ENCODE measurements around the gene FAAP20.

FAAP20 gene

DNA sequence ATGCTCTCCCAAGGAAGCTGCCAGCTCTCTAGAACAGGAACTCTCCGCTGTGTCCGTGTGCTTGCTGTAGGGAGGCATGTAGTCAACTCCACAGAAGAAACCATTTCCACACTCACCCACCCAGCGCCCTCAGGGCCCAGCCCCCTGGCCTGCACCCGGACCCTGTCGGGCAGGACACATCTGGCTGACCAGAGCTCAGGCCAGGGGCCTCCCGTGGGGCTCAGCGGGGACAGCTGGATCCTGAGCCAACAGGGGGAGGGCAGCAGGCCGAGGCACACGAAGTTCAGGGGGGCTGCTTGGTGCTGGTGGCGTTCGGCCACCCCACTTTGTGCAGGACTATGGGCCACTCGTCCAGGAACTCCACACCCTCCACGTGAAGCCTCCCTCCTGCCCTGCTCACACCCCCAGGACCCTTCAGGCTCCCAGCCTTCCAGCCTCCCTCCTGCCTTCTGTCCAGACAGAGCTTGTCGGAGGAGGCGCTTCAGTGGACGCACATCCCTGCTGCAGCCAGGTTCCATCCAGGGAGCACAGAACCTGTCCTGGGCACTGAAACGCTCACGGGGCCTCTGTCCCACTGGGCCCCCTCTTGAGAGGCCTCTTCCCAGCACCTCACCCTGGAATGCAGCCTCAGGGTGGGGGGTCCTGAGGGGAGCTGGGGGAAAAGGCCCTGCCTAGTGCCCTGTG, 15.0 kb upstream of the FAAP20 start:
- DNase-seq, result no peak

DNA sequence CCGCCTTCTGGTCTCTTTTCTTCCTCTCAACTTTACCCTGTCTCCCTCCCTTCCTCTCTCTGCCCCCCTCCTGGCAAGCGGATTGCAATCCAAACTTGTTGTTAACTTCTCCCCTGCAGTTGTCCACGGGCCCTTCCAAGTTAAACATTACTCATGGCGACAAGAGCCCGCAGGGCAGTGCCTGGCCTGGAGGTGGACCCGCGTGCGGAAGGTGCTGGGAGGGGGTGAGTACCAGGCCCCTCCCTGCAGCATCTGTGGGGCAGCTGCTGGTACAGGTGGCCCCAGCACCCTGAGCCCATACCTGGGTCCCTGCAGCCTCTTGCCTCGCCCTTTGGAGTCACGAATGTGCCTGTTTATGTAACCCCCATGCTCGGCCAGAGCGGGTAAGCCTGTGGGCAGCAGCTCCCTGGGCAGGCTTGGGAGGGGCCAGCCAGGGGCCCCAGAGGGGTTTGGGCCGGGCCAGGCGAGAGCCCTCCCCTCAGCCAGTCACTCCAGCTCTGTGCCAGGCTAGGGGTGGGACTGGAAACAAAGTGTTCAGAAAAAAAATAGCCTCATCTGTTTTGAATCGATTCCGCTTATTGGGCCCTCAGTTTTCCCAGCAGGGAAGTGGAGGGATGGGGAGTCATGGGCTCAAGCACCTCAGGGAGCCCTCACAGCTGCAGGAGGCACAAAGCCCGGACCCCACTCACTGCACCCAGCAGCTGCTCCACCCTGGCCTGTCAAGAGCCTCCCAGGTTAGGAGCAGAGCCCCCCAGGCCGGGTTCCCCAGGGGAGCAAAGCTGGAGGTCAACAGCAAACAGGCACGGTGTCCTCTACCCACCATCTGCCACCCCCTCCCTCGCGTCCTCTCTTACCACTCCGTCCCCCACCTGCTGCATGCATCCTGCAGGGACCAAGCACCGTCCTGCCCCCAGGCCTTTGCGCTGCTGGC, 14.0 kb upstream of the FAAP20 start:
- no peak for DNase-seq

DNA sequence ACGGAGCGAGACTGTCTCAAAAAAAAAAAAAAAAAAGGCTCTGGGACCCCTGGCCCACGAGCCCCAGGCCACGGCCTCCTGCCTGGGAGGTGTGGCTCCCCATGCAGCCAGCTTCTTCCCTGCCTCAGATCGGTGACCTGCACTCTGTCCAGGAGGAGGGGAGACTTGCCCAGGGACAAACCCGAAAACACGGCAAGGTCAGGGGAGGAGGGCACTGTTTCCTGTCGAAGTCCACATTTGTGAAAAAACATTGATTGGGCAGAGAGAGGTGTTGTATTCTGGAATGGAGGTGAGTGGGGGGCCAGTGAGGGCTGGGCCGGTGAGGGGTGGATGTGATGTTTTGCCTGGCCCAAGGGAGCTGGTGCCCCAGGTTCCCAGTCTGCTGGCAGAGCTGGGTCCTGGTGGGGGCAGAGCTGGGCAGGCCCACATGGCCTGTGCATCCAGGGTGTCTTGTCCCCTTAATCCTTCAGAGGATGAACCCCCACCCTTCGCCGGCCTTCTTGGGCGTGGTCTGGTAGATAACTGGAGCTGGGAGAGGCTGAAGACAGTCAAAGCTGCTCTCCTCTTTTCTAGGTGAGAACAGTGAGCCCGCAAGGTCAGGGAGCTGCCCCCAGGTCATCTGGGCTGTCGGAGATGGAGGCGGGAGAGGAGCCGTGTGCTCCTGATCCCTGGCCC, 12.4 kb upstream of the FAAP20 start:
- DNase-seq, result no peak

DNA sequence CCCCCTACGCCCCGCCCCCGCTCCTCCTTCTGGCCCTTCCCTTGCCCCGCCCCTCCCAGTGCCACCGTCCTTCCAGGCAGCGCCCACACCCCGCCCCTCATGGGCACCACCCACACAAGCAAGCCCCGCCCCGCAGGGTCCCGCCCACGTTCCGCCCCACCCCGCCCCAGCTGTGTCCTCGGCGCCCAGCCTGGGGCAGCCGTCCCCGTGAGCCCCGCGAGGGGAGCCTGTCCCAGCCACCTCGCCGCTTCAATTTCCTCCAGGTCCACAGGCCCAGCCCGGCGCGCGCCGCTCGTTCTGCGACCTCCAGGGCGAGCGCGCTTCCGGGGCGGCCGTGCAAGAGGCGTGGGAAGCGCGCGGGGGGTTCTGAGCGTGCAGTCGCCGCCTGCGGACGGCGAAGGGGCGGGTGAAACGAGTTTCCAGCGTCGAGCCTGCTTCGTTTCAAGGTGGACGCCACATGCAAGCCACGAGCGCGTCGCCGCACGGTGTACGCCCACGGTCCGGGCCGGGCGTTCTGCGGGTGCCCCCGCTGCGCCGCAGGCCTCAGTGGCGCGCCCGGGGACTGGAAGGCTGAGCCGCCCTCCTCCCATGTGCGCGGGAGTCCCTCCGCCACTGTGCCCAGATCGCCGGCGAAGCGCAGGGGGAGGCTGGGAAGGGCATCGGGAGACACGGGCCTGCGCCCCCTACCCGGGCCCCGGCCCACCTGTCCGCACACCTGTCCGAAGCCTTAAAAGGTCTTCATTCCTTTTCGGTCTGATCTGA, 10.8 kb upstream of the FAAP20 start:
- DNase-seq, result no peak

DNA sequence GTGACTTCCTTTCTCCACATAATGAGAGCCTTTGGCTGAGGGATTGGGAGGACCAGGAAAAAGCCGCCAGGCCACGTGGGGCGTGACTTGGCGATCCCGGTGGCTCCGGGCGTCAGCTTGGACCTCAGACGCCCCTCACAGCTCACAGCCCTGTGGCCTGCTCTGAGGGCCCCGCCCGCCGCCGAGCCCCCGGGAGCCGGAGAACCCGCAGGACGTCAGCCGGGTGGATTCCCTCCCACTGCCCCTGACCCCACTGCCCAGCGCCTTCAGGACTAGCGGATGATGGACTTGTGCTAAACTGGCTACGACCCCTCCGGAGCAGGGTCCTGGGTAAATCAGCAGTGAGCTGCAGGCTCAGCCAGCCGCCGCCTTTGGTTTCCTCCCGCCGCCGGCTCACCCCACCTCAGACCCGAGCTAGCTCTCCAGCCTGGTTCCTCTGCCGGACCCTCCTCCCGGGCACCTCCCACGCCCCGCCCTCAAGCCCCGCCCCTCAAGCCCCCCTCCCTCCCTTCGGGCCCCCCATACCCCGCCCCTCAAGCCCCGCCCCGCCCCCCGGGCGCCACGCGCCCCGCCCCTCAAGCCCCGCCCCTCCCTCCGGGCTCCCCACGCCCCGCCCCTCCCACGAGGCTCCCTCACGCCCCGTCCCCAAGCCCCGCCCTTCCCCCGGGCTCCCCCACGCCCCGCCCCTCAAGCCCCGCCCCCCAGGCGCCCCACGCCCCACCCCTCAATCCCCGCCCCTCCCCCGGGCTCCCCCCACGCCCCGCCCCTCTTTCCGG, 10.0 kb upstream of the FAAP20 start:
- DNase-seq, result peak; percentile 16

DNA sequence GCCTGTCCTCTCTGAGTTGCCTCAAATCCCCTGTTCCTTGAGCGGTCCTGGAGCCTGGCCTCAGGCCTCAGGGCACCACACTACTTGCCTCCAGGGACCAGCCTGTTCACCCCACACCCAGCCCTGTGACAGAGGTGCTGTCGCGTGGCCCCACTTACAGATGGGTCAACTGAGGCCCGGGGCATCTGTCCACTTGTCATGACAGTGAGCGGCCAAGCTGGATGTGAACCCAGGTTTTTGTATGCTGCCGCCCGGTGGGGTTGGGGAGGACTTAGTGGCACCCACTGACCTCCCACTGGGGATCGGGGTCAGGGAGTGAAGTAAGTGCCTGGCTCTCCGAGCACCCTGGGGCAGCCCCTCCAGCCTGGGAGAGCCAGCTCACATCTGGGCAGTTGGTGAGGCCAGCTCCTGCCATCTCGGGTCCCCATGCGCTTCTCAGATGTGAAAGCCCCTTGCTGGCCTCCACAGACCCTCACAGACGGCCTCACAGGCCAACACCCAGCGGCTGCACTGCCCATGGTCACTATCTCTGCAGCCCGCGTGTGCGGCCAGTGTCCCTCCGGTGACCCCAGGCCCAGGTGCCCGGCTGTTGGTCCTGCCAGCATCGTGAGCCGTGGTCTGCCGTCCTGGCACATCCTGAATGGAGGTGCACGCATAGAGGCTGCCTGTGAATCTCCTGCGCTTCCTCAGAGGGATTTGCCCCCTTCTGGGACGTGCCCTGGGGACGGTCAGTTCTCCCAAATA, 9.3 kb upstream of the FAAP20 start:
- no peak for DNase-seq

DNA sequence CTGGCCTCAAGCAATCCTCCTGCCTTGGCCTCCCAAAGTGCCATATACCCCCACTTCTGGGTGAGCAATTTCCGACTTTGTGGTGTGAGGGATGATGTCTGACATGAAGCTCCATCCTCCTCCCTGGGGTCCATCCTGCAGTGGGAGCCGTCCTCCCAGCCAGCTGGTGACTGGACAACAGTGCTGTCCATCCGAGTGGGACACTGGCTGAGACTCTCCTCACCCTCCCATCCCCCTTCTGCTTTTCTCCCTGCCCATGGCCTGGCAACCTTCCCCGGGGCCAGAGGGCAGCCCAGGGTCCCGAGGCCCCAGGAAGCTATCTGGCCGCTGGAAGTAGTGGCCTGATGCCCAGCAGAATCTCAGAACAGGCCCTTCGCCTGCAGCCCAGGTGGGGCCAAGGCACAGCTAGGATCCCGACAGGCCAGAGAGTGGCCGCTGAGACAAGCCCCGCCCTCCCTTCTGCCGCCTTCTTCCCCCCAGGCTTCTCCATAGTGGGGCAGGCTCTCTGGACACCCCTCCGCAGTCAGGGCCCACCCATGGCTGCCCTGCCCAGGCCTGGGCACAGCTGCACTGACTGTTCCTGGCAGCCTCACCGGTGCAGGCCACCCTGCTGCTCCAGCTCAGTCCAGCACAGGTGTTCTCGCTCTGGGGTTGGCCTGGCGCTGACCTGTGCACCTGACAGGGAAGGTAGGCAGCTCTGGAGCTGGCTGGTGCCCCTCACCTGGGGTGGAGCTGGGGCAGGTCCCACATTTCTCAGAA, 8.4 kb upstream of the FAAP20 start:
- no peak for DNase-seq

DNA sequence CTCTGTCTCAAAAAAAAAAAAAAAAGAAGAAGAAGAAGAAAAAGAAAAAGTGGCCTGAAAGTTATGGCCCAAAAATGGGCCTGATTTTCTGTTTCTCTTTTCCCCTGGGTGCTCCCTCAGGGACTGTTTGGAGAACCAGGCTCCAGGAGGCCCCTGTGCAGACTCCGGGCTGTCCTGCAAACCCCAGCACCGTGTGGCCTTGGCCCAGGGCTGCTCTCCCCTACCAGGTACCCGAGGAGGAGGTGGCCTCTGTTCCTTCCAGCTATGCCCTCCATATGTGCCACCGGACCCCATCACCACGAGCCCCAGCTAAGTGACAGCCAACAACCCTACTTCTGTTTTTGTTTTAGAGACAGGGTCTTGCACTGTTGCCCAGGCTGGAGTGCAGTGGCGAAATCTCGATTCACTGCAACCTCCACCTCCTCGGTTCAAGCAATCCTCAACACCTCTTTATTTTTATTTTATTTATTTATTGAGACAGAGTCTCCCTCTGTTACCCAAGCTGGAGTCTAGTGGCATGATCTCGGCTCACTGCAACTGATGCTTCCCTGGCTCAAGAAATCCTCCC, 7.5 kb upstream of the FAAP20 start:
- no peak for DNase-seq

DNA sequence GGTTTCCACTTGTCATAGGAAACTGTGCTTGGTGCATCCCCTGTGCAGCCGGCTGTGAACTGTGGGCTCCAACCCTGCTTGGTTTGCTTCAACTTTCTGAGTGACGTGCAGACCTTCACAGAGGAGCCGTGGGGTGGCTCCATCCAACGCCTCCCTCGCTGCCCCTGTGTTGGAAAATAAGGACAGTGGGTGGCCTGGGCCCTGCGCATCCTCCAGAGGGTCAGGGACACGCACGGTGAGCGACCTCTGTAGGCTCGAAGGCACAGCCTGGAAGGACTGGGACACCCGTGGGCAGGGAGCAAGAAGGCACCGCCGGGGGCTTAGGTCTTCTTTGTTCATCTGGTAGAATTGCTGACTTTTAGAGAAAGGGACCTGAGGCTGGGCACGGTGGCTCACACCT, 6.5 kb upstream of the FAAP20 start:
- no peak for DNase-seq

DNA sequence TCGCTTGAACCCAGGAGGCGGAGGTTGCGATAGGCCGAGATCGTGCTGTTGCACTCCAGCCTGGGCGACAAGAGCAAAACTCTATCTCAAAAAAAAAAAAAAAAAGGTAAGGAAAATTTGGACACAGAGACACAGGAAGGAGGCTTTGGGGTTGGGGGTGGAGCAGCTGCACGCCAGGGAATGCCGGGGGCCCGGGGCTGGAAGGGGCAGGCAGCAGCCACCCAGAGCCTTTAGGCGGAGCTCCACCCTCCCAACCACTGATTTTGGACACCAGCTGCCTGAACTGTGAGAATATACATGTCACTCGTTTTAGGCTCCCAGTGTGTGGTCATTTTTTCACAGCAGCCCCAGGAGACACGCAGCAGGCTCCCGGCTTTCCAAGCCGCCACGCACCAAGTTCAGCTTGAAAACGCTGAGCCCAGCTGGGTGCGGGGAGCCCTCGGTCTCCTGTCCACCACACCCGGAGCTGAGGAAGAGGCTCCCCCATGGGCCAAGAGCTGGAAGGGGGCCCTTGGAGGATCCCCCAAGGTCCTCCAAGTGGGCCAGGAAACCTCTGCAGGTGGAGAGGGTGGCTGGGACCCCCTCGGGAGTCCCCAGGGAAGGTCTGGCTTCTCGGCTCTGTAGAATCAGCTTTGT, 5.9 kb upstream of the FAAP20 start:
- DNase-seq, result no peak

DNA sequence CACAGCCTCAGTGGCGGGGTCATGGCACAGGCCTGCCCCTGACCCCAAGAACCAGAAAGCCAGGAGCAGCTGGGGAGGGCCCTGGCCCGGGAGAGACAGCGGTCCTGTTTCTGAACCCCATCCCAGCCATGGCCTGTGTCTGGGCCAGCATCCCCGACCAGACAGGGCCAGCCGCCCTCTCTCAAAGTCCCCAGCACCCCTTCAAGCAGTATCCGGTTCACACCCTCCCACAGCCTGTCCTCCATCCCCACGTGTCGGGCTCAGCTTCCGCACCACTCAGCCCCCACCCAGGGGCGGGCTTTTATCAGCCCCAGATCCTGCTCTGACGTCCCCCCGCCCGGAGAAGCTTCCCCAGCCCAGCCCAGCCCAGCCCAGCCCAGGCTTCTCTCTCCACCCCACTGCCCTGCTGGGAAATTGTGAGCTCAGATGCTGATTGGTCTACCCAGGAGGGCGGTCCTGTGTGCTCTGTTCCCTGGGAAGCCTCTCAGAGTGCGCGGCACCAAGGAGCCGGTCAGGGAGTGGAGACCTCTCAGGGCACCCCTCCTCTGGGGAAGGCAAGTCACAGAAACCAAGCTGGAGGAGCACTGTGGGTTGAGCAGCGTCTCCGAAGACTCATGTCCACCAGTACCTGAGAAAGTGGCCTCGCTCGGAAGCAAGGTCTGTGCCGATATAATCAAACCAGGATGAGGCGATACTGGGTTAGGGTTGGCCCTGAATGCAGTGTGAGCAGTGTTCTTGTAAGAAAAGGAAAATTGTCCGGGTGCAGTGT, 4.7 kb upstream of the FAAP20 start:
- peak; percentile 55 for DNase-seq

DNA sequence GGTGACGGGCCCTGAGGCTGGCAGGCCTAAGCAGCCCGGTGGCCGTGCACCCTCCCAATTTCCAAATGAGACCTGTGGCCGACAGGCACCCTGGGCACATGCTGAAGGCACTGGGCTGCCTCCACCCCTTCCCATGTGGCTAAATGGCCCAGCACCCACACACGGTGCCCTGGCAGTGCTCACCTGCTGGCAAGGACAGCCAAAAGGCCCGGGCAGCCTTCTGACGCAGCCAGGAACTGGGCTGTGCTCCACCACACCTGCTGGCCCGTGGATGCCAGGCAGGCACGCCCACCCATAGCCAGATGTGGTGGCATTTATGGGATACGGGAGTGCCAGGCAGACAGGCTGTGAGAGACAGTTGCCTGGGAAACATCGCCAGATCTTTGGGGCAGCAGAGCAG, 4.0 kb upstream of the FAAP20 start:
- no peak for DNase-seq

DNA sequence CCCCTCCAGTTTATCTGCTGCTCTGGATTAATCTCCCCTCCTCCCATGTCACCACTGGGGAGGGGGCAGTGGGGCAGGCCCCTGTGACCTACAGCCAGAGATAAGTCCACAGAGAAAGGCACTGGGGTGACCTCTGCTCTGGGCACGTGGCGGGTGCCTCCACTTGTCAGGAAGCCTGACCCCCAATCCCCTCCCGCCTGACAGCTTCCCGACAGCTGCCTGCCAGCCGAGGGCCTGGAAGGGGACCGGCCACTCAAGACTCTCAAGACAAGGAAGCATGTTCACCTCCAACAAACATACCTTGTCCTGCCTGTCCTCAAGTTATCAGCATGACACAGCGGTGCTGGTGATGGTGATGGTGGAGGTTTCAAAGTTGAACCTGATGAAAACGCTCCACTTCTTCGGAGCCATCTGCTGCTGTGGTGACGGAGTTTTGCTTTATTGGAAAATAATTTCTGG, 3.2 kb upstream of the FAAP20 start:
- DNase-seq, result no peak

DNA sequence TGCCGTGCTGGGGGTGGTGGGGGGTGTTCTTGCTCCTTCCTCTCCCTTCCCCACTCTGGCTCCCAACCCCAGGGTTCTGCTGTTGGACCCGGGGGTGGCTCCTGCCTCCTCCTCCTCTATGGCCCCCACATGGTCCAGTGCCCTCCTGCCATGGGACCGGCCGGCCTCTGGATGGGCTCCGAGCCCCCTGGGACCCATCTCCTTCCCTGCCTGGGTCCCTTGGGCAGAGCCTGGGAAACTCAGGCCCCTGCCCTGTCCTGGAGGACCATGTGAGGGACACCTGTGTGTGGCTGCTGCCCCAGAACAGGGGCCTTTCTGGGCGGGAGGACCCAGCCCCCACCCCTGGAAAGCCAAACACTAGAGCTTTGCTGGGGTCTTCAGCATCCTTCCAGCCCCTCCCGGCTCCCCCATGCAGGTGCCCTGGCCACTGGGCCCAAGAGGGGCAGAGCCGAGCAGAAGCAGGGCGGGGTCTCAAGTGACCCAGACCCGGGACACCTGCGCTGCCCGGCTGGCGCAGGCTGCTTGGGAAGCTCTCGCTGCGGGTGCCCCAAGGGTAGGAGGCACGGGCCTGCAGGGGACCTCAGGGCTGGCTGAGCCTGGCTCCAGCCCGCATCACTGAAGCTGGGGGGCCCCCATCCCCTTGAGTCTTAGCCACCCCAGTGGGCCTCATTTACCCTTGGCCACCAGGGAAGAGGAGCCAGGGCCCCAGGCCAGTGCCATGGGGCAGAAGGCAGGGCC, 2.5 kb upstream of the FAAP20 start:
- no peak for DNase-seq

DNA sequence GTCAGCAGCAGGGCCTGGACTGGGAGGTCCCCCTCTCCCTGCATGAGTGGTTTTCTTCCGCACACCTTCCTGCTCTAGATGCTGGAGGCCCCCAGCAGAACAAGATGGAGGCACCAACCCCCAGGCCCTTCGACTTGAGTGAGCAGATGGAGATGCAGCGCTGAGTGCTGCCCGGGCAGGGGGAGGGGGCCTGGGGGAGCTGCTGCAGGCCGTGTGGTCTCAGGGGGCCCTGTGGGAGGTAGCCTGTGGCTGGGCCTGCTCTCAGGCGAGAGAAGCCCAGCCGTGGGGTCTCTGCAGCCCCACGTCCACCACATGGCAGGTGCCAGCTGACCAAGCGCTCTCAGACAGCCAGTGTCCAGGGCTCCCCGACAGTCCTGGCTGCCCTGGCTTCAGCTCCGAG, 1.2 kb upstream of the FAAP20 start:
- no peak for DNase-seq

DNA sequence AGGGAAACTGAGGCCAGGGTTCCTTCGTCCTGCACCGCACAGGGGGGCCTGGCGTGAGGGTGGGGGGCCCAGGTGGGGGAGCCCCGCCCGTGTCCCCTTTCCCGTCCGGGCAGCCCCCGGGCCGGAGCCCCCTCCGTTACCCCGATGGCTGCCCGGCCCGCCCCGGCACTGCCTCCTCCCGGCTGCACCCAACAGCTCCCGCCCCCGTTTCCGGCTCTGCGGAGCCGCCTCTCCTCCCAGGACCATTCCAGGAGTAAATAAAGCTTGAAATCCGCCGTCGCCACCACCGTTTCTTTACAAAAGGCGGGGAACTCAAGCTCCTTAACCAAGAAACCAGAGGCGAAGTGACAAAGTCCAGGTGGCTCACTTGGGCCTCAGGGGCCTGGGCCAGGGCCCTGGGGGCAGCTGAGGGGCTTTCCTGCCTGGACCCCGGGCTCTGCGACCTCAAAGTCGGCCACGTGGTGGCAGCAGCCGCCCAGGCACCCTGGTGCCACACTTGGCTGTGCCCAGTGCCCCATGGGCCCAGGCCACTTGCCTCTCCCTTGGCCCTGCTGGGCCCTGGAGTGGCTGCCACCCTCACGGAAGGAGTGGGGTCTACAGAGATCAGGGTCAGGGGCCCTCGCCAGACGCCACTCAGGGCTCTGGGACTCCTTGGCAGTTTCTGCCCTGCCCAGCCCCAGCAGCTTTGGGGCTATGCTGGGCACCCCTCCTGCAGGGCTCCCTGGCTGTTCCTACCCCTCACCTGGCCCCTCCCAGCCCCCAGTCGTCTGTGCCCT, 514 bp upstream of the FAAP20 start:
- DNase-seq, result peak; percentile 59

Measured in SHP77 treated with DMSO at 0.1 percent for 48 hours (cell line).